Astrocyte (in vitro differentiated cells and primary cell): Measurements from ENCODE around the gene PSMD4. TPM values are rescaled to one million over a fixed set of nuclear protein-coding genes. Genes with fewer than 3 reads are reported as not detected.

Experiments used
- DNase-seq: peaks from one replicate; pipeline ENCODE4 v3.0.0-alpha.2; 2010; ENCODE audit warnings: low read depth
- FAIRE-seq: peaks from 2 replicates; lab custom pipeline; 2011; peaks lifted over from hg19 to GRCh38; lab: Jason Lieb, UNC
- H2AFZ ChIP-seq: 2 replicates; pipeline ENCODE4 v1.6.0; 2012; ENCODE audit warnings: low read depth, low read length, inconsistent platforms
- H3K27ac ChIP-seq: 2 replicates; pipeline ENCODE4 v1.5.1; 2011; ENCODE audit warnings: low read depth, low read length, inconsistent platforms
- H3K27me3 ChIP-seq: 2 replicates; pipeline ENCODE4 v1.6.0; 2011; ENCODE audit warnings: low read length, inconsistent platforms; ENCODE audit not compliant: insufficient read depth
- H3K36me3 ChIP-seq: 2 replicates; pipeline ENCODE4 v1.5.1; 2011; ENCODE audit warnings: low read length, inconsistent platforms; ENCODE audit not compliant: insufficient read depth
- H3K4me1 ChIP-seq: 2 replicates; pipeline ENCODE4 v1.5.1; 2011; ENCODE audit warnings: low read length, inconsistent platforms; ENCODE audit not compliant: insufficient read depth
- H3K4me2 ChIP-seq: 2 replicates; pipeline ENCODE4 v1.6.0; 2012; ENCODE audit warnings: low read length, inconsistent platforms
- H3K4me3 ChIP-seq: 2 replicates; pipeline ENCODE4 v1.5.1; 2011; ENCODE audit warnings: low read depth, mild to moderate bottlenecking, low read length, inconsistent platforms; ENCODE audit not compliant: insufficient read depth
- H3K79me2 ChIP-seq: 2 replicates; pipeline ENCODE4 v1.6.0; 2012; ENCODE audit warnings: mild to moderate bottlenecking, low read length, inconsistent platforms; ENCODE audit not compliant: insufficient read depth
- H3K9ac ChIP-seq: 2 replicates; pipeline ENCODE4 v1.6.0; 2012; ENCODE audit warnings: mild to moderate bottlenecking, low read length, inconsistent platforms
- H3K9me3 ChIP-seq: 2 replicates; pipeline ENCODE4 v1.5.1; 2012; ENCODE audit warnings: low read depth, mild to moderate bottlenecking, low read length, inconsistent platforms; ENCODE audit not compliant: insufficient read depth
- H4K20me1 ChIP-seq: 2 replicates; pipeline ENCODE4 v1.6.0; 2012; ENCODE audit warnings: low read length, inconsistent platforms; ENCODE audit not compliant: insufficient read depth
- H3K27ac Mint-ChIP-seq: one replicate; pipeline ENCODE4 v1.8.0; 2021; ENCODE audit warnings: mild to moderate bottlenecking, mixed read lengths; ENCODE audit not compliant: unreplicated experiment
- H3K27me3 Mint-ChIP-seq: one replicate; pipeline ENCODE4 v1.8.0; 2021; ENCODE audit warnings: low read depth, mixed read lengths; ENCODE audit not compliant: unreplicated experiment
- H3K36me3 Mint-ChIP-seq: one replicate; pipeline ENCODE4 v1.8.0; 2021; ENCODE audit warnings: low read depth, mixed read lengths; ENCODE audit not compliant: unreplicated experiment
- H3K4me1 Mint-ChIP-seq: one replicate; pipeline ENCODE4 v1.8.0; 2021; ENCODE audit warnings: low read depth, mixed read lengths; ENCODE audit not compliant: unreplicated experiment
- H3K4me3 Mint-ChIP-seq: one replicate; pipeline ENCODE4 v1.8.0; 2021; ENCODE audit warnings: mild to moderate bottlenecking, moderate library complexity, mixed read lengths; ENCODE audit not compliant: unreplicated experiment
- H3K9me3 Mint-ChIP-seq: one replicate; pipeline ENCODE4 v1.8.0; 2021; ENCODE audit warnings: mild to moderate bottlenecking, mixed read lengths; ENCODE audit not compliant: unreplicated experiment
- EZH2 ChIP-seq: IDR thresholded peaks from 2 replicates; pipeline ENCODE4 v1.6.1; 2012; ENCODE audit warnings: mild to moderate bottlenecking, low read length, inconsistent platforms; ENCODE audit not compliant: insufficient read depth
- total RNA-seq: library from RNA; stranded (reverse); gene quantifications from 2 replicates; pipeline ENCODE4 v1.2.1, GENCODE V29; 2021
- TF ChIP-seq, protein P1 (sequence below): IDR thresholded peaks from 2 replicates; pipeline ENCODE4 v1.5.1; 2011; ENCODE audit warnings: low read depth, mild to moderate bottlenecking, inconsistent platforms, low read length, moderate library complexity; ENCODE audit not compliant: insufficient read depth

Gene PSMD4
- total RNA-seq, 1 donor from 2014 or later, result 171 TPM

GRCh38 chr1:151211972-151212705 lies 42.4 kb upstream of the PSMD4 start:
- H3K4me3 ChIP-seq, result no peak overlapping the region
- Mint-ChIP-seq H3K27me3 (no peaks in the 10 kb centered on the region), H3K4me3 (peak overlapping the region; percentile 77), H3K9me3 (no peaks in the 10 kb centered on the region), H3K27ac (peak overlapping the region; percentile 83), H3K36me3 (peaks cover 14% of the 10 kb centered on the region), H3K4me1 (peaks cover 20% of the 10 kb centered on the region)
- TF ChIP-seq, protein P1, sequence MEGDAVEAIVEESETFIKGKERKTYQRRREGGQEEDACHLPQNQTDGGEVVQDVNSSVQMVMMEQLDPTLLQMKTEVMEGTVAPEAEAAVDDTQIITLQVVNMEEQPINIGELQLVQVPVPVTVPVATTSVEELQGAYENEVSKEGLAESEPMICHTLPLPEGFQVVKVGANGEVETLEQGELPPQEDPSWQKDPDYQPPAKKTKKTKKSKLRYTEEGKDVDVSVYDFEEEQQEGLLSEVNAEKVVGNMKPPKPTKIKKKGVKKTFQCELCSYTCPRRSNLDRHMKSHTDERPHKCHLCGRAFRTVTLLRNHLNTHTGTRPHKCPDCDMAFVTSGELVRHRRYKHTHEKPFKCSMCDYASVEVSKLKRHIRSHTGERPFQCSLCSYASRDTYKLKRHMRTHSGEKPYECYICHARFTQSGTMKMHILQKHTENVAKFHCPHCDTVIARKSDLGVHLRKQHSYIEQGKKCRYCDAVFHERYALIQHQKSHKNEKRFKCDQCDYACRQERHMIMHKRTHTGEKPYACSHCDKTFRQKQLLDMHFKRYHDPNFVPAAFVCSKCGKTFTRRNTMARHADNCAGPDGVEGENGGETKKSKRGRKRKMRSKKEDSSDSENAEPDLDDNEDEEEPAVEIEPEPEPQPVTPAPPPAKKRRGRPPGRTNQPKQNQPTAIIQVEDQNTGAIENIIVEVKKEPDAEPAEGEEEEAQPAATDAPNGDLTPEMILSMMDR, result no peak
- no peak for TF ChIP-seq EZH2
- DNase-seq (no peak), FAIRE-seq (no peak)
- H3K9ac ChIP-seq, result no peak overlapping the region
- H2AFZ ChIP-seq, result no peak overlapping the region
- H3K9me3 ChIP-seq, result no peaks in the 10 kb centered on the region
- H3K27ac ChIP-seq, result no peak overlapping the region
- peaks cover 2% of the 10 kb centered on the region for H3K4me1 ChIP-seq
- H3K79me2 ChIP-seq, result peaks cover 97% of the 10 kb centered on the region
- H3K36me3 ChIP-seq, result peaks cover 4% of the 10 kb centered on the region
- no peak overlapping the region for H3K4me2 ChIP-seq
- H3K27me3 ChIP-seq, result no peaks in the 10 kb centered on the region
- H4K20me1 ChIP-seq, result peaks cover 87% of the 10 kb centered on the region

DNA sequence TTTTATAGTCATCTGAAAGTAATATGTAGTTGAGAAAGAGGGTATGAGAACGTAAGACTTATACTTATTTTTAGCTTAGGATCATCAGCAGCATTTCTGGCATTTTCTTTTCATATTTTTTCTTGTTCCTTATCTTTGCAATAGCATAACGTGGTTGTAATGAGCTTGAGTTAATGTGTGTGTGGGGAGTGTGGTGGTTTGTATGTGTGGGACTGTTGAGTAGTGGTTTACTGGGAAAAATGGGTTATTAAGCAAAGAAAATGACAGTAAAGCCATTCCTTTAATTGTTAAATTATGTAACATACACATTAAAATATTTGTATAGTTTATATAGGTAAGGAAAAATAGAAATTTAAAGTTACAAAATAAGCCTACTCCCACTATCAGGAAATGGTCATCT lies 41.0 kb upstream of the PSMD4 start:
- no peak overlapping the region for H3K4me3 Mint-ChIP-seq
- H2AFZ ChIP-seq, result no peak overlapping the region
- no peak overlapping the region for H3K9ac ChIP-seq
- H3K27me3 ChIP-seq, result no peaks in the 10 kb centered on the region
- H3K4me2 ChIP-seq, result no peak overlapping the region
- no peaks in the 10 kb centered on the region for H3K9me3 Mint-ChIP-seq
- FAIRE-seq (no peak), DNase-seq (peak; percentile 58)
- peaks cover 2% of the 10 kb centered on the region for H3K4me1 ChIP-seq
- peaks cover 90% of the 10 kb centered on the region for H4K20me1 ChIP-seq
- no peak overlapping the region for H3K4me3 ChIP-seq
- peaks cover 15% of the 10 kb centered on the region for H3K36me3 Mint-ChIP-seq
- peaks cover 97% of the 10 kb centered on the region for H3K79me2 ChIP-seq
- TF ChIP-seq EZH2, result no peak
- TF ChIP-seq, protein P1, result no peak
- H3K9me3 ChIP-seq, result no peaks in the 10 kb centered on the region
- peaks cover 8% of the 10 kb centered on the region for H3K36me3 ChIP-seq
- H3K4me1 Mint-ChIP-seq, result peaks cover 20% of the 10 kb centered on the region
- H3K27ac Mint-ChIP-seq, result peak overlapping the region; percentile 3
- H3K27me3 Mint-ChIP-seq, result no peaks in the 10 kb centered on the region
- no peak overlapping the region for H3K27ac ChIP-seq

DNA sequence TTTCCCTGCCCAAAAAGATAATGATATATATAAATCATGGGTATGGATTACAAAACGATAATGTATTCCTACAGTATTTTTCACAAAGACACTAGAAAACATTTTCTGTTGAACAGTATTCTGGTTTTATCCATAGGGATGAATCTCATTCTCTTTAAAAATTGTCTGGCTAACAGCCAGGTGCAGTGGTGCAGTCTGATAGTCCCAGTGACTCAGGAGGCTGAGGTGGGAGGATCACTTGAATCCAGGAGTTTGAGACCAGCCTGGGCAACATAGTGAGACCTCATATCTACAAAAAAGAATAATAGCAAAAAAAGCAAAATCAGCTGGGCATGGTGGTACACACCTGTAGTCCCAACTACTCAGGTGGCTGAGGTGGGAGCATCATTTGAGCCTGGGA lies 32.9 kb upstream of the PSMD4 start:
- peak overlapping the region; percentile 58 for H3K27ac Mint-ChIP-seq
- Histone ChIP-seq H3K9ac (no peak overlapping the region), H3K4me2 (no peak overlapping the region), H3K27me3 (no peaks in the 10 kb centered on the region), H3K79me2 (peaks cover 87% of the 10 kb centered on the region), H3K4me3 (no peak overlapping the region), H2AFZ (no peak overlapping the region), H3K4me1 (peaks cover 5% of the 10 kb centered on the region), H3K36me3 (peaks cover 11% of the 10 kb centered on the region), H4K20me1 (peaks cover 84% of the 10 kb centered on the region), H3K9me3 (no peaks in the 10 kb centered on the region), H3K27ac (no peak overlapping the region)
- TF ChIP-seq EZH2, result no peak
- TF ChIP-seq, protein P1, result no peak
- H3K36me3 Mint-ChIP-seq, result peaks cover 8% of the 10 kb centered on the region
- no peak overlapping the region for H3K4me3 Mint-ChIP-seq
- H3K4me1 Mint-ChIP-seq, result peaks cover 9% of the 10 kb centered on the region
- FAIRE-seq, result no peak
- H3K27me3 Mint-ChIP-seq, result no peaks in the 10 kb centered on the region
- H3K9me3 Mint-ChIP-seq, result no peaks in the 10 kb centered on the region
- no peak for DNase-seq
